GM12878 (cell line): ENCODE data around the gene ERVK3-1.

Experiments used
- E4F1 ChIP-seq: fragments of 450-650 bp; IDR thresholded peaks from 2 replicates; pipeline ENCODE4 v1.6.1; 2018; ENCODE audit warnings: borderline replicate concordance, mild to moderate bottlenecking; ENCODE audit not compliant: partially characterized antibody
- ETV6 ChIP-seq, 2 experiments: fragments of 450-650 bp in 1 of 2; IDR thresholded peaks in 1 of 2; conservative IDR thresholded peaks in 1 of 2; 2 replicates each; pipeline ENCODE4 v1.6.1; 2014; ENCODE audit warnings: antibody characterized with exemption in 1 of 2, borderline replicate concordance in 1 of 2, low read depth in 1 of 2, mild to moderate bottlenecking in 1 of 2, moderate library complexity in 1 of 2
- EZH2 ChIP-seq: IDR thresholded peaks from 2 replicates; pipeline ENCODE4 v1.6.1; 2012; ENCODE audit warnings: low read depth, mild to moderate bottlenecking, control low read depth, inconsistent platforms, low read length, borderline replicate concordance; ENCODE audit not compliant: control insufficient read depth
- NRF1 ChIP-seq: conservative IDR thresholded peaks from 2 replicates; pipeline ENCODE4 v1.6.1; 2011; ENCODE audit warnings: mild to moderate bottlenecking, low read depth, low read length, improper control_type of control experiment
- POLR2AphosphoS5 ChIP-seq: IDR thresholded peaks from 2 replicates; pipeline ENCODE4 v1.6.1; 2011; ENCODE audit warnings: mild to moderate bottlenecking, low read length, inconsistent platforms
- RELA ChIP-seq: fragments of 450-650 bp; IDR thresholded peaks from 2 replicates; pipeline ENCODE4 v1.8.0; 2014; ENCODE audit warnings: borderline replicate concordance; ENCODE audit not compliant: partially characterized antibody

- TF ChIP-seq NRF1 (no peak), POLR2AphosphoS5 (no peak), RELA (no peak), ETV6 (conservative IDR thresholded peaks at IDR 0.05 in 1 of 2, IDR thresholded peaks at IDR 0.05 in 1 of 2; ENCODE audit: borderline replicate concordance in 1 of 2, low read depth in 1 of 2) (no peak), E4F1 (no peak), EZH2 (no peak)
Observed at GRCh38 chr19:58296104-58296503, 9.1 kb upstream of the ERVK3-1 start.
